ENCODE results near the gene CARMIL1.

DNA sequence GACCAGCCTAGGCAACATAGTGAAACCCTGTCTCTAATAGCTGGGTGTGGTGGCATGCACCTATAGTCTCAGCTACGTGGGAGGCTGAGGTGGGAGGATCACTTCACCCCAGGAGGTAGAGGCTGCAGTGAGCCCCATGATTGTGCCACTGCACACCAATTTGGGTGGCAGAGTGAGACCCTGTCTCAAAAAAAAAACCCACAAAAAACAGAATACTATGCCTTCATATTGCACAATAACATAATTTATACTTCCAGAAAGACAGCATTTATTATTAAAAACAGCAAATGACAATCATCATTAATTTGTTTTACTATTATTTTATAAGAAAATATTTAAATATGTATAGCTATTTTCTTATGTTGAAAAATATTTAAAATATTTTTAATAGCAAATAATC is 30.0 kb upstream of the CARMIL1 start:
- TF ChIP-seq, protein P1, sequence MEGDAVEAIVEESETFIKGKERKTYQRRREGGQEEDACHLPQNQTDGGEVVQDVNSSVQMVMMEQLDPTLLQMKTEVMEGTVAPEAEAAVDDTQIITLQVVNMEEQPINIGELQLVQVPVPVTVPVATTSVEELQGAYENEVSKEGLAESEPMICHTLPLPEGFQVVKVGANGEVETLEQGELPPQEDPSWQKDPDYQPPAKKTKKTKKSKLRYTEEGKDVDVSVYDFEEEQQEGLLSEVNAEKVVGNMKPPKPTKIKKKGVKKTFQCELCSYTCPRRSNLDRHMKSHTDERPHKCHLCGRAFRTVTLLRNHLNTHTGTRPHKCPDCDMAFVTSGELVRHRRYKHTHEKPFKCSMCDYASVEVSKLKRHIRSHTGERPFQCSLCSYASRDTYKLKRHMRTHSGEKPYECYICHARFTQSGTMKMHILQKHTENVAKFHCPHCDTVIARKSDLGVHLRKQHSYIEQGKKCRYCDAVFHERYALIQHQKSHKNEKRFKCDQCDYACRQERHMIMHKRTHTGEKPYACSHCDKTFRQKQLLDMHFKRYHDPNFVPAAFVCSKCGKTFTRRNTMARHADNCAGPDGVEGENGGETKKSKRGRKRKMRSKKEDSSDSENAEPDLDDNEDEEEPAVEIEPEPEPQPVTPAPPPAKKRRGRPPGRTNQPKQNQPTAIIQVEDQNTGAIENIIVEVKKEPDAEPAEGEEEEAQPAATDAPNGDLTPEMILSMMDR (IDR thresholded peaks at IDR 0.05 in 8 of 11, conservative IDR thresholded peaks at IDR 0.05 in 3 of 11), result no peak
- no peak for TF ChIP-seq POLR2AphosphoS5 (IDR thresholded peaks at IDR 0.05)
- no peak for TF ChIP-seq POLR2A (IDR thresholded peaks at IDR 0.05)

All from spleen (tissue), 7 donors.